HS-27A (cell line): ENCODE measurements around the gene POU2F2.

Experiments
- DNase-seq: peaks from one replicate; pipeline ENCODE4 v3.0.0-alpha.2; 2012; ENCODE audit warnings: low read depth, missing footprints

POU2F2 gene

GRCh38 chr19:42125536-42125935 lies 6.7 kb downstream of the POU2F2 start:
- DNase-seq = no peak

DNA sequence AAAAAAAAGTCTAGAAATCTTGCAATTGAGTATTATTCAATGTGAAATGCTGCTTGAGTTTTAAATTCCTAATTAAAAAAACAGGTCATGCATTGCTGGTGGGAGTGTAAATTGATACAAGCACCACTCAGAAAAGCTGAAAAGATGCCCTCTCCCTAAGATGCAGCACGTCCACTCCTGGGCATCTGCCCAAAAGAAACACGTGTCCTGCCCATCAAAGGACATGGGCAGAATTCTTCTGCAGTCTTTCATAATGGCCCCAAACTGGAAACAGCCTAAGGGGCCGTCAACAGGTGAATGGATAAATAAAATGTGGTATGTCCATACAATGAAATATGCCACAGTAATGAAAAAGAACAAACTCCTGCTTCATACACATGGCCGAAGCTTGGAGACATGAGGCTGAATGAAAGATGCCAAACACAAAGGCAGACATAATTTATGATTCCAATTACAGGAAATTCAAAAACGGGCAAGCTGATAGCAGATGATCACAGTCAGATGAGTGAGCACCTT lies 7.8 kb downstream of the POU2F2 start:
- DNase-seq = no peak

GRCh38 chr19:42123765-42124164 lies 8.5 kb downstream of the POU2F2 start:
- DNase-seq = no peak

GRCh38 chr19:42122691-42123607 lies 9.3 kb downstream of the POU2F2 start:
- no peak for DNase-seq

DNA sequence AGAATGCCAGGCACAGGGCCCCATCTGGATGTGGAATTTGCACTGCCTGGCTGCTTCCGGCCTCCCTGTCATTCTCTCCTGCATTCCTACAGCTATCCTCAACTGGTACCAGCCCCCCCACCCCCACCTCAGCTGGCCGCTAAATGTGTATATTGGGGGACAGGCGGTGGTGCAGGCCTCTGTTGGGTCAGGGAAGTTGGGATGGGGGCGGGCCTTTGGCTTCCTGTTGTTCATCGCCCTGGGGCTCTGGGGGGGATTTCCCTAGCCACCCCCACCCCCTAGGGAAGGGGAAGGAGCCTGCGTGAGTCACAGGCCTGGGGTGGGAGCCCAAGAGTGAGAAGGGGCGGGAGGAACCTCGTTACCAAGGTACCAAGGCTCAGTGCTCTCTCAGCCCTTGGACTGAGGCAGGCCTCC lies 10.6 kb downstream of the POU2F2 start:
- DNase-seq = peak; percentile 97

DNA sequence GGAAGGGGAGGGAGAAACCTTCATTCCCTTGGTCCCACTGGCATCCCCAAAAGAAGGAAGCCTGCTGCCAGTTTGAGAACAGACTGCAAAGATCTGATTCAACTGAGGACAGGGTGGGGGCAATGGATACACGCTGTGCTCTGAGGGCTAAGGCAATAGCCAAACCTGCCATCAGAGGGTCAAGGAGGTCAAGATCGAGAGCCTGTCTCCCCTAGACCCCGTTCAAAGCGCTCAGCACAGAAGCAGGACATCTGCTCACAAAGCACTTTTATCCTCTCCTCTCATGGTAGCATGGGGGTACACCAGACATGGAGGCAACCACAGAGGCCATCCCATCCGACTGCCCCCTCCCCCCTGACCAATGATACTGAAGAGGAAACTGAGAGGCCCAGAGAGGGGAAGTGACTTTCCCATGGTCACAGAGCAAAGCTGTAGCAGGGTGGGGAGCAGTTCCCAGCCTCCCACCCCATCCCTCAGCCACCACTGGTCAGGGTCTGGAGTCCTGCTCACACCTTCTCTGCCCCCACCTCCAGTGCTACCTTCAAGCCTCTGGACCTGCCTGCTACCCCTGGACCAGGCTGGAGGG lies 11.1 kb downstream of the POU2F2 start:
- no peak for DNase-seq

DNA sequence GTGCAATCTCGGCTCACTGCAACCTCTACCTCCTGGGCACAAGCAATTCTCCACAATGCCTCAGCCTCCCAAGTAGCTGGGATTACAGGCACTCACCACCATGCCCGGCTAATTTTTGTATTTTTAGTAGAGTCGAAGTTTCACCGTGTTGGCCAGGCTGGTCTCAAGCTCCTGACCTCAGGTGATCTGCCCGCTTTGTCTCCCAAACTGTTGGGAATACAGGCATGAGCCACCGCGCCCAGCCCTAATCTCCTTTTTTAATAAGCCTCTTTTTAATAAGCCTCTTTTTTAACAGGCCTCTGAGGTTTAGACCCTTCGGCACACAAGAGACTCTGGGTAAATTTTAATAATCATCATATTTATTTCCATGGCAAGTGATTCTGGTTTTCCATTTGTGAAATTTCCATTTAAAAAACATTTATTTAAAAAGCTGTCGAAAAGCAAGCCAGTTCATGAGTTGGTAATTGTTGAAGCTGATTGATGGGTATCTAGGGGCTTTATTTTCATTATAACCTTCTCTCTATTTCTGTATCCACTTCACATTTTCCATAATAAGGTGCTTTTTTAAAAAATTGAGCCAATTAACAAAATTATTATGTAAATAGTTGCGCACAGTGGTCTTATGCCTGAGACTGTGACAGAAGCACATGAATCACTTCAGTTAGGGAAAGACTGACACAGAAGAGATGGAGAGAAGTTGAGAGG lies 11.8 kb downstream of the POU2F2 start:
- DNase-seq = no peak

- DNase-seq = no peak
Observed at GRCh38 chr19:42117076-42117475, 15.2 kb downstream of the POU2F2 start.

DNA sequence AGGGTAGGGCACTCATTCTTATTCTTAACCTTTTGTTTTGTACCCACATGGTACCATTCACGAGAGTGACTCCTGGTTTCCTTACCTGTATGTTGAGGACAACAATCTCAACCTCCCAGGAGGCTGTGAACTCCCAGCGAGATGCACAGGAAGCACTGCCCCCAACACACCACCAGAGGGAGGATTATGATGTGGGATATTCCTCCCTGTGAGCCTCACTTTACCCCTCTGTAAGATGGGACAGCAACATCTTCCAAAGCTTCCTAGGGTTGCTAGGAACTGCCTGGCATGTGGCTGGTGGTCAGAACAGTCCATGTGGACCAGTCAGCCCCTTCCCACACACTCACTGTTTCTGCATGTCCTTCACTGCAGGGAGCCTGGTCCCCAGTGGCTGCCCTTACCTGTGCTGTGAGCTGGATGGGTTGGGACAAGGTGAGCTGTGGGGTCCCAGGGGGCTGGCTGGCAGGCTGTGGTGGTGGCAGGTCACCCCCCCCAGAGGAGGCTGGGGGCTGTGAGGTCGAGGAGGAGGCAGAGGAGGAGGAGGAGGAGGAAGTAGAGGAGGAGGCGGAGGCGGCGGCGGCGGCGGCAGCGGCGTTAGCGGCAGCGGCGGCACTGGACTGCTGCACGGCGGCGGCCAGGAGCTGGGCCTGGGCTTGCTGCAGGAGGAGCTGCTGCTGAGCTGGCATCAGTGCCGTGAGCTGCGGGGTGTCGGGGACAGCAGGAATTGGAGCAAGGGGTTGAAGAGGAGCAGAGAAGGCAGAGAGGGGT lies 15.8 kb downstream of the POU2F2 start:
- no peak for DNase-seq

GRCh38 chr19:42115705-42116104 lies 16.5 kb downstream of the POU2F2 start:
- no peak for DNase-seq

GRCh38 chr19:42115219-42115618 lies 17.0 kb downstream of the POU2F2 start:
- DNase-seq = no peak

- DNase-seq = no peak
Observed at GRCh38 chr19:42114412-42114811, 17.8 kb downstream of the POU2F2 start.

- peak; percentile 100 for DNase-seq
Observed at GRCh38 chr19:42113641-42114348, 18.5 kb downstream of the POU2F2 start.

DNA sequence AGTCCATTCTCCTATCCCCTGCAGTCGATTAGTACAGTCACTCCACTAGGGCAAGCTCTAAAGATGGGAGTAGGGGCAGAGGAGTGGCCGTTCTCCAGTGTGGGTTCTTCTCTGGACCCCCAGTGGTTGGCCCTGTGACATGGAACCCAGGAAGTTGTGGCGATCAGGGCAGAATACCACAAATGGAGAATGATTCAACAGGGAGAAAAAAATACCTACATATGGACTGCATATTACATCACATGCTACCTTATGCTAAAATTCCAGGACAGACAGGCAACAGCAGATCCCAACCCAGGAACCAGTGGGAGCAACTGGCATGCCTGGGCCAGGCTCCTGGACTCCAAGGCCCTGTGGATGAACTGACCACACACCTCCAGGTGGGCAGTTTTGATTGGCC lies 20.4 kb downstream of the POU2F2 start:
- no peak for DNase-seq

DNA sequence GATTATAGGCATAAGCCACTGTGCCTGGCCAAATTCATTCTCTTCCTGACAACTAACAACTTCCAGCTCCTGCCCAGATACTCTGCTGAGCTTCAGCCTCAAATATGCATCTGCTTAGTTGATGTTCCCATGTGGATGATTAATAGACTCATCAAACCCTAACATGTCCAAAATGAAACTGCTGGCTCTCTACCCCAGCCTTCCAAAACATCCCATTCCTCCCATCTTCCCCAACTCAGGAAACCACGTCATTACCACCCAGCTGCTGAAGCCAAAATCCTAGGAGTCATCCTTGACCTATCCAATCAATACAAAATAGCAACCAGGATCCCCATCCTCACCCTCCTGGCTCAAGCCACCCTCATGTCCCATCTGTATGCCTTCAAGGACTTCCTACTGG lies 20.9 kb downstream of the POU2F2 start:
- peak; percentile 82 for DNase-seq

DNA sequence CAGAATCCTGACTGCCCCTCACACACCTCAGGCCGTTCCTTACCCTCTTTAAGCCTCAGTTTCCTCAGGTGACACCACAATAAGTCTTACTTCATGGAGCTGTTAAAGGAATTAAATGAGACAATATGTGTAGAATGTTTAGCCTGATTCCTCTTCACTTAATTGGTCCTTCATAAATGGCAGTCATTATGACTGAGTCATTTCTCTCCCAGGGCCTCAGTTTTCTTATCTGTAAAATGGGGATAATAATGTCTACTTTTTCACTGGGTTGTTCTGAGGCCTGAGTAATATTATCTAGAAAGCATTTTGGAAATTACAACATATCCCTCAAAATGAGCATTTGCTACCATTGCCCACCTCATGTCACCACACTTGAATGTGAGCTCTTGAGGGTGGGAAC lies 21.6 kb downstream of the POU2F2 start:
- DNase-seq = no peak

GRCh38 chr19:42109896-42110295 lies 22.4 kb downstream of the POU2F2 start:
- no peak for DNase-seq

DNA sequence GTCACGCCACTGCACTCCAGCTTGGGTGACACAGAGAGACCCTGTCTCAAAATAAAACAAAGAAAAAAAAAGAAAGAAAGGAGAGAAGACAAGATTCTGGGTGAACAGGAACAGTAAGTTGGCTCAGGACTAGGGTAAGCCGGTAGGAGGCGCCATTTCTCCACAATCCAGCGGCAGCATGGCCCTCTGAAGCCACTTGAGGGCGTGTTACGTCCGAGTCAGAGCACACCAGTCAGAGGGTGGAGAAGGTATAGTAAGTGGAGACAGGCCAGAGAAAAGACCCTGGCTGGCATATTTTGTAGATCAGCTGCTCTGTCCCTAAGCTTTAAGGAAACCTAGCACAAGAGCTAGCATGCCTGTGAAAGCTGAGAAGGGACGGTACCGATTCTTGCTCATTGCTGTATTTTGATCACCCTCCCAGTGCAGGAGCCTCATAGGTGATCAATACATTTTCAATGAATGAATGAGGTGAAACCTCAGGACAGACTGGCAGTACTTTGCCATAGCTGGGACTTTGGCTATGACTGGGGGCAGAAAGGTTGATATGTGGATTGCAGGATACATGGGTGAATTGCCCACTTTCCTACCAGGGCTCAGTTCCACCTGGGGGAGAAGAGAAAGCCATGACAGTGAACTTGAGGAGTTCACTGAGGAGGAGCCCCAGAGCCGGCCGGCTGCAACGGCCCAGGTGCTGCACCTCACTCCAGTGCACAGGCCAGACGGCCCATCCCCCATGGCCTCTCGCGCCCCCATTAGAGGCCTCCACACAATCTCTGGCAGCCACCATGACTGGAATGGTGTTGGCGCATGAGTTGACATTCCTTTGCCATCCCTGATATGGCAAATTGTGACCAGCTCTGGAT lies 23.5 kb downstream of the POU2F2 start:
- DNase-seq = peak; percentile 87

DNA sequence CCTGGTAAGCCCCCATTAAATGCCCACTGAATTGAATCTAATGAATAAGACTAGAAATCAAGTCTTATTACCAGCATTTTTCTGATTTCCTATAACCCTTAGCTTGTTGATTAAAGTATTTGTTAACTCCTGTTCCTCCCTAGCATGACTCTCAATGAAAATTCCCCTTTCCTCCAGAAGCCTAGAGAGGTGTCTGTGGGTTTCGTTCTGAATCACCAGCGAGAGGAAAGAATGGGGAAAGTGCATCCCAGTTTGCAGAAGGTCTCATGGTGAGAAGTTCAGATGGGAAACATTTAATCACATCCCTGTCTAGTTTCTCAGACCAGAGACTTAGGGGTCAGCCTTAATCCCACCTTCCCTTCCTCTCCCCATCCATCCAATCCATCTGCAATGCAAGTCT lies 26.9 kb downstream of the POU2F2 start:
- no peak for DNase-seq

DNA sequence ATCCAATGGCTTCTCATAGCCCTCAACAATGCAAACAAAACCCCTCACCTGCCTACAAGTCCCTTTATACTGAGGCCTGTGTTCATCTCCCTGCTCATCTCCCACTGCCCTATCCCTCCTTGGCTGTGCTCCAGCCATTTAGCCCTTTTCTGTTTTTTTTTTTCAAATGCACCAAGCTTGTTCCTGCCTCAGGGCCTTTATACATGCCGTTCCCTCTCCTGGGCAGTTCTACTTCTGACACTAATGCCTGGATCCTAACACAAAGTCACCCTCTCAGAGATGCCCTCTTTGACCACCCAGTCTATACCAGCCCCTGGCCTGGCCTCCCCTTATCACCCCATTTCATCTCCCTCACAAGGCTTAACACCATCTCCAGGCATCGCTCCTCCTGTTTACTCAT lies 29.4 kb downstream of the POU2F2 start:
- DNase-seq = no peak
